HG02938 (cell line): ENCODE results near the gene OBSL1.

Experiments used
- ATAC-seq: cut with Tn5 transposase; IDR thresholded peaks from one replicate; pipeline ENCODE4 v1.9.1; 2021; ENCODE audit warnings: mild to moderate bottlenecking, moderate library complexity; ENCODE audit not compliant: unreplicated experiment

The OBSL1 gene

DNA sequence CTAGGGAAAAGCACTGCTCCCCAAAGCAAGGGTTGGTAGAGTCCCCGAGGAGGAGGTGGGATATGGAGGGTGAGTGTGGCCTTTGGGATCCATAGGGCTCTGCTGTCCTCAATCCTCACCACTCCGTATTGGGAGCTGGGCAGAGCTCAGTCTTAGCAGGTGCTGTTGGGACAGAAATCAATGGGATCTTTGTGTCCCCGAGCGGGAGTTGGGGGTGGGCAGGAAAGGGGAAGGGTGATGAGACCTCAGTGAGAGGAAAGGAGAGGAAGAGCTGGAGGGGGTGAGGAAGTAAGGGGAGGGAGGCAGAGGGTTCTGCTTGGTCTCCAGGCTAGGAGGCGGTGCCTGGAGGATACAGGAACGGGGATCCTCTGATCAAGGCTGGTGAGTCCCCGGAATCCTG lies 54.5 kb downstream of the OBSL1 start:
- no peak for ATAC-seq

DNA sequence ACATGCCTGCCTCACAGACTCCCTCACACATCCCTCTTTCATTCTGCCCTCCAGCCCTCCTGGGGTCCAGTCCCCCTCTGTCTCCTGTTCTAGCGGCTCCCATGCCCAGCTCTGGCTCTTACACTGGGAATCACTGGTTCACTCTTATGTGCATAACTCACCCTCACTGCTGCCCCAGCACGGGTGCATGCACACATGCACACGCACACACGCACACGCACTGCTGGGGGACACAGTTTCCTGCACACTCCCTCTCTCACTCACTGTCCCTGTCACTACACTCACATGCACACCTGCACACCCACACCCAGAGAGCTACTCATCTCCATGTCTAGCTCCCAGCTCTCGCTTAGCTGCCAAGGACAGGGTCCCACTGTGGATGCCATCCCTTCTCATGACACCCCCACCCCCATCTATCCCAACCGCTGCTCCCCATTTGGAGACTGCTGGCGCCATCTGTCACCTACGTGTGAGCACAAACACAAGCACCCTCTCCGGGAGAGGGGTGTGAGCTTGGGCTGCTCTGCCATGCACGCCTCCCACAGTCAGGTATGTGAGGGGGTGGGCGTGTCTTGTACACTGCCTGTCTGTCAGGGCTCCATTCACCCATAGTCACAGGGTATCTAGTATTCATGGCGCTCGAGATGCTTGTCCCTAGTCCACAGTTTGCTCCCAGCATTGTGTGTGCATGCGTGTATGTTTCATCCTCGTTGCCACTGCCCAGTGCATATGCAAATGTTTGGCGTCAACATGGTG lies 55.3 kb downstream of the OBSL1 start:
- ATAC-seq: no peak

DNA sequence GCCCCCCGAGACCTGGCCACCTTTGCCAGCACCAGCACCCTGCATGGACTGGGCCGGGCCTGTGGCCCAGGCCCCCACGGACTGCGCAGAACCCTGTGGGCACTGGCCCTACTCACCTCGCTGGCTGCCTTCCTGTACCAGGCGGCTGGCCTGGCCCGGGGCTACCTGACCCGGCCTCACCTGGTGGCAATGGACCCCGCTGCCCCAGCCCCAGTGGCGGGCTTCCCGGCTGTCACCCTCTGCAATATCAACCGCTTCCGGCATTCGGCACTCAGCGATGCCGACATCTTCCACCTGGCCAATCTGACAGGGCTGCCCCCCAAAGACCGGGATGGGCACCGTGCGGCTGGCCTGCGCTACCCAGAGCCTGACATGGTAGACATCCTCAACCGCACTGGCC lies 56.5 kb downstream of the OBSL1 start:
- no peak for ATAC-seq

DNA sequence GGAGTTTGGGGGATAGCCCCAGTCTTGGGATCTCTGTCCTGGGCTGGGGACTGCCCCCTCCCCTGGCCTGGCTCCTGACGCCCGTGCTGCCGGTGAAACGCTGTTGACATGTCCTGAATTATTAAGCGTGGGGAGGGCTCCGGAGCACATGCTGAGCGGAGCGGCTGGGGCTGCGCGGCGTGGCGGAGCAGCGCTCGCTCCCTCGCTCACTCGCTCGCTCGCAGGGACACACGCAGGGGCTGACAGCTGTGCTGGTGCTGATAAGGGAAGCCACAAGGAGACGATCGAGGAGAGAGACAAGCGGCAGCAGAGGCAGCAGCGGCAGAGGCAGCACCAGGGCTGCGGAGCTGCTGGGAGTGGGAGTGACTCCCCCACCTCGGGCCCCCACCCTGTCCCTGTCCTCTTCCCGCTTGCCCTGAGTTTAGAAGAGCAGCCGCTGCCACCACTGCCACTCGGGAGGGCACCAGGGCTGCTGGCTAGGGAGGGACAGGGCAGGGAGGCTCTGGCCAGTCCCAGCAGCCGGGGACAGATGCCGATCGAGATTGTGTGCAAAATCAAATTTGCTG lies 57.1 kb downstream of the OBSL1 start, which contains the start of gene ASIC4:
Gene ASIC4 (plus strand): TSS at position 287 of the 566 bp plus-strand sequence. CDS start 243 bp downstream, at position 530.
- ATAC-seq: no peak

DNA sequence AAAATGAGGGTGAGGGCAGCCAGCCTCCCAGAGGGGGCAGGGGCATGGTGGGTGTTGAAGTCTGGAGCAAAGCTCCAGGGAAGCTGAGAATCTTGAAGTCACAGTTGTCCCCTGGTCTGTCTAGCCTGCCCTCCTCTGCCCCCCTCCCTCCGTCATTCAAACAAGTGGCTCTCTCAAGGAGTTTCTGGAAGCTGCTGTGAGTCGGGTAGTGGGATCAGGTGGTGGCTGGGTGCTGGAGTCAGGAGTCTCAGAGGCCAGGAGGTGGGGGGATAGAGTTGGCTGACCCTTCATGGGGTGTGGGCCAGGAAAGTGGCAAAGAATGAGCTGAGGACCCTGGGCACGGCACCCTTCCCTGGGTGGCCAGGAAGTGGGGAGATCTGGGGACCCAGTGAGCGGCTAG lies 57.6 kb downstream of the OBSL1 start:
- ATAC-seq: no peak

DNA sequence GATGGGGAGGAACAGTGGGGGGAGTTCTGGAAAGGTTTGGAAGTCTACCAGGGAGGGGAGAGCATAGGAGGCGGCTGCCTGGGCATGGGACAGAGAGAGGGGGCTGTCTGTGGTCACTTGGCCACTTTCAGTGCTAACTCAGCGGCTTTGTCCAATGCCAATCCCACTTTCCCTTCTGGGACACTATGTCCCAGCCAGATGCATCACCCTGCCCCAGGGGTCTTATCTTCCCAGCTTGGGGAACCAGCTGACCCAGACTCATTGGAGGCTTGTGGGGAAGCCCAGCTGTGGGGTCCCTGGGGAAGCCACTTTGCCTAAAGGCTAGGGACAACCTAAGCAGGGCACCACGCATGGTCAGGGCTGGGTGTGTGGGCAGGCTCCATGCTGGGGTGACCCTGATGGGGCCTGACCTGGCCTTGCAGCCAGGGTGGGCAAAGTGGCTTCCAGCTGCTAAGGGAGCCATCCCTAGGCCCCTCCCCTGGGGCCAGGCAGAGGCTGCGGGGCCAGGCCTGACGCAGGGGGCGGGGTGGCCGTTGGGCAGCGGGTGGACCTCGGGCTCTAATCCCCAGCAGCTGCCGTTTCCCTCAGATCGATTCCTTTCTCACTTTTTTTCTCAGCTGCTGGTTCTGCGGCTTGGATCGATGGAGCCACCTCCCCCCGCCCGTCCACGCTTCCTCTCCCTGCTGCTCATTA lies 58.7 kb downstream of the OBSL1 start:
- no peak for ATAC-seq

DNA sequence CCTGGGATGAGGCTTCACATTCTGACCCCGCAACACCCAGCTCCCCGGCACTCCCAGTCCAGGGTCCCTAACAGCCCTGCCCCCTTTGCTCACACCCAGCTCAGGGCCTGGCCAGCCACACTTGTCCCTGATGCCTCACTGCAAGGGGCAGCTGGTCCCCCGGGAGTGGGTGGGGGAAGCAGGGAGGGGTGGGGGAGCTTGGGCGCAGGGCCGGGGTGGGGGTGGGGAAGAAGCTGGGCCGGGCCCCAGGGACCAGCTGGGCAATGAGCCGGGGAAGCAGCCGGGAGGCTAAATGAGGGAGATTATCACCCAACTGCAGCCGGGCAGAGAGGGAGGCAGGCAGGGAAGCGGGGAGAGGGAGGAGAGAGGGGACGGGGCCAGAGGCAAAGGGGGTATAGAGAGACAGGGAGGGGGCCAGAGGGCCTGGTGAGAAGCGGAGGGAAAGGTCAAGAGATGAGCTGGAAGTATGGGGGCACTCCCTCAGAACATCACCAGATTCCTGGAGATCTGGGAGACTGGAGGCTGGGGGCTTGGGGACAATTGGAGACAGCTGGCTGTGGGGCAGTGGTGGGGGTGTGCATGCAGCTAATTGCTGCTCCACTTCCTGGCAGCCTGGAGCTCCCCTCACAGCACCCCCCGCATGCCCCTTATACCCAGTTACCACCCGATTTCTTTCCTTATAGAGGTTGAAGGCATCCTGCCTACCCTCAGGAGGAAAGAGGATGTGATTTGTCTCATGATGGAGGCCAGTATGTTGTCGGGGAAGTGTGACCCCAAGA lies 59.6 kb downstream of the OBSL1 start:
- ATAC-seq: no peak

DNA sequence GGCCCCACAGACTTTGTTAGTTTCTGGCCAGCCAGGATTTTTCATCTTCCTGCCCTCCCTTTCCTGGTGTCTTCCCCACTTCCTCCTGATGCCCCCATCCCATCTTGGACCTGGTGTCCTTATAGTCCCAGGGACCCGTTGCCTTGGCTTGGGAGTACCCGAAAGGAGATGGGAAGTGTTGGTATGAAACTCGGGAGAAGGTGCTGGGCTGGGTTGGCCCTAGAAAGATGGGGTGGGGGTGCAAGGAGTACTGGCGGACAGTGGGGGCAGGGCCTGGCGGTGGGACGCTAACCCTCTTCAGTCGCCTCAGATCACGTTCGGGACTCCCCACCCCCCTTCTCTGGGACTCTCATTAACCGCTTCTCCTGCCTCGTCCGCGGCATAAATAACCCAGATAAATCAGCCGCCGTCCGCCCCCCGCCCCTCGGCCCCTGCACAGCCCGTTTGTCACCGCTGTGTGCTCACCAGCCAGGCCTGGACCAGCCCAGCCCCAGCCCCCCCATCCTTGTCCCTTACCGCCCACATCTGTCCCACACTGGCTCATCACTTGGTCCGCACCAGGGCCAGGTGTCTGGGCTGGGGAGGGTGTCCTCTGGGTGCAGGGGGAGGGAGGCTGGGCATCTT lies 60.7 kb downstream of the OBSL1 start:
- no peak for ATAC-seq

DNA sequence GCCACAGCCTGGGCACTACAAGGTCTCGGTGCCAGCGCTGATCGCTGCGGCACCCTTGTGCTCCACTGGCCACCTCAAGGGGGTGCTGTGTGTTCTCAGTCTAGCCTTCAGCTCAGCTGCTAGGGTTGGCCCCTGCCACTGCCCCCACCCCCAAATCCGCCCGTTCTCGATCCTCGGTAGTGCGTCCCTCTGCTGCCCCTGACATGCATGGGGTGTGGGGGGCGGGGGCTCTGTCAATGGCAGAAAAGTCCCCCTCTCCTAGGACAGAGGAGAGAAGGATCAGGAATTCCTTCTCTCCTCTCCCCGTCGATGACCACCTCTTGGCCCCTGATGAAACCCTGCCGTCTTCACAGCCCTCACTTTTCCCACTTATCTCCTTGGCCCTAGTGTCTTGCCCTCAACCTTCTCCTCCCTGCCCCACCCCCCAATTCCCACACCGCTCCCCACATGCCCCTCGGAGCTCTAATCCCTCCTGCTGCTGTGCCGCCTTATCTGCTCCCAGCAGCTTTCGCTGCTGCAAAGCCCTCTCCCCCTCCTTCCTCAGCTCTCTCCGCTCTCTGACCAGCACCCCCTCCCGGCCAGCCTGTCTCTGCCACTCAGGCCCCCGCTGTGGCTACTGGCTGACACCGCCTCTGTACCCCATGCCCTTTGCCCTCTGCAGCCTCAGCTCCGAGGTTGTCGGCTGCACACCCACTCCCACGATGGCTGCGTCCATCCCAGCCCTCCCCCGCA lies 61.4 kb downstream of the OBSL1 start:
- ATAC-seq: peak; percentile 71

DNA sequence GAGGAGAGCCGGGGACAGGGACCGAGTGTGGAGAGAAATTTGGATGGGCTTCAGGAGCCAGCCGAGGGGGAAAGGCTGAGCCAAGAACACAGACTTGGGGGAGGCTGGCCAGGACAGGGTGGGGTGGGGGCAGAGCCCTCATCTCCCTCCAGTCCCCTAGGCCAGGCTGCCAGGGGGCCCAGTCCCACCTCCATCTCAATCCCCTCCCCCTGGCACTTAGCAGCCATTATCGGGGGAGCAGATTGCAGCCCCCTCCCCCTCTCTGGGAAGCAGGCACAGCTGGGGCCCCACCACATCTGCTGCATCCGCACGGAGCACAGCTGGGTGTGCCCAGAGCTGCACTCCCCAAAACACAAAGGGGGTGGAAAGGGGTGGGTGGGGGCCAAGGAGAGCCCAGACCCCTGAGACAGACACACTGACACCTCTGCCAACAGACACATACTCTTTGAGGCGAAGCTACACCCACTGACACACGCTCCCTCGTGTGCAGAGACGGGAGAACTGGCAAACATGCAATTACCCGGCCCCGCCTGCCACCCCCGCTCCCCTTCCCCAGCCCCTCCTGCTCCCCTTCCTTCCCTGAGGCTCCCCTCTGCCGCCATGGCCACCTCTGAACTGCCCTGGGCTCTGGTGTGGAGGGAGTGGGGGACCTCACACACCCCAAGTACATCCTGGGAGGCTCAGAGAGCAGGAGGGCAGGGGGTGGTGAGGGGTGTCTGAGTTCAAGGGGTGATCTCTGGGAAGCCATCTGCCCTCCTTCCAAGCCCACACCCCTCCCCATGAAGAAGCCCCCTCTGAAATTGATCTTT lies 62.2 kb downstream of the OBSL1 start:
- ATAC-seq: peak; percentile 12

DNA sequence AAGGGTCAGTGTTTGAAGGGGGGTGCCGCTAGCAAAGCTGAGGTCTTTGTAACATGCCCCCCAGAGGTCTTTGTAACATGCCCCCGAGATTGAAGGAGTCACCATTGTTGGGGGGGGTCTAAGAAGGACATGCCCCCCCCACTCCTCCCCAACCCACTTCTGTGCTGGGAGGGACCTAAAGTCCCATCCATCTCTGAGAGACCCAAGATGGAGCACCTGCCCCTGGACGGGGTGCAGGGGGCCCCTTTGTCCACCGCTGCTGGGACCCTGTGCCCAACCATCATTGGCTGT lies 63.0 kb downstream of the OBSL1 start:
- ATAC-seq: no peak

DNA sequence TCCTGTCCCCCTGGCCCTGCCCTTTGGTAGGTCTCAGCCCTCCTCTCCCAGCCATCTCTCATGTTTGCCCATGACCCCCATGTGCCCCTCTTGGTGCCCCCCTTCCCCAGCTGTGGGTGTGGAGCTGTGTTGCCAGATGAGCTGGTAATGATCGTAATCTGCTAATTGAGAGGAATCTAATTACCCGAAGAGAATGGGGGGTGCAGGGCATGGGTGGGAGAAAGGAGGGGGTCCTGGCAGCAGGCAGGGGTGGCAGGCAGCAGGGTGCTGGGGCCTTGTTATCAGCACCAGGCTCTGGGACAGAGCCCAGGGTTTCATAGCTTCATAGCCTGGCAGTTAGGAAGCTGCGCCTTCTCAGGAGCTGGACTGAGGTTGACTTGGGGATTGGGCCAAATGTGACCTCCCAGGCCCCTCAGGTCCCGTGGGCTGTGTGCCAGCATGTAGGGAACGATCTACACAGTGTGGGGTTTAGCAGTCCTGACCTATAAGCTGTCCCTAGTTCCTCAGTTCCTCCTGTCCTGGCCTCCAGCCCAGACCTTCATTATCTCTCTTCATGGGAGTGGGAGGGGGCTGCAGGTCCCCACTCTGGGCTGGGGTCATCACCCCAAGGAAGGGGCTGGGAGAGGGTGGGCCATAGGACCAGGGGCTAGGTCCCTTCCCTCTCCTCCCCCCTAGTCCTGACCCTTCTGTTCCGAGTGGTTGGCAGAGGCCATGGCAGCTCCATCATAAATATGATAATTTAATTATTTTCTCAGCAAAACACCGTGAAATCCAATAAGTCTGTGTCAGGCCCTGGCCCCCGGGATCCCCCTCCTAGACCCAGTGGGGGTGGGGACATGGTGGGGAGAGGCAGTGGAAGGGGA lies 63.5 kb downstream of the OBSL1 start:
- no peak for ATAC-seq

DNA sequence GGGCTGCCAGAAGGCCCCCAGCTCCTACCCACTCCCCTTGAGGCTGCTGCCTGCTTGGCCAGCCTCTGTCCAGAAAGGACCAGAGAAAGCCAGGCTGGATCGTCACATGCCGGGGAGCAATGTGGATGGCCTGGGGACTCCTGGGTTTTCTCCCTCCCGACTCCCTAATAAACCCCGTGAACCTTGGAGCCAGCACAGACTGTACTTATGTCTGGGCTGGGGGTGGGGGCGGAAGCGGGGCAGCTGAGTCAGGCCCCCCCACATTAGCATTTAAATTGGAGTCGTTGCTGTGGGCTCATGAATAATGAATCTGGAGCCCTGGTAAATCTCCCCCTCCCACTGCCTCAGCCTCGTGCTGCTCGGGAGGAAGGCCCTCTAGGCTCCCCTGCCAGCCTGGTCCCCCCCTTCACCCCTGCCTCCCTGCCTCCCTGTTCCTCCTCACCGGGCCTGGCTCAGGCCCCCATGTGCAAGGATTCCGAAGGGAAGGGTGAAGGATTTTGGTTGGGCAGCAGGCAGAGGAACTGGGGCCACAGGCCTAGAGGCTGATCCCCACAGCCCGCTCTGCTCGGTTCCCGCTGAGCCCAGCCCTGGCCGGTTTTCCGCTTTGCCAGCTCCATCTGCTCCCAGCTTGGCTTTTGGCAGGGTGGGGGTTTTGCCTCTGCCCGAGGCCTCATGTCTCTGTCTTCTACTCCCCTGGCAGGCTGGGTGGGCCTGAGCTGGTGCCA lies 64.4 kb downstream of the OBSL1 start:
- no peak for ATAC-seq

DNA sequence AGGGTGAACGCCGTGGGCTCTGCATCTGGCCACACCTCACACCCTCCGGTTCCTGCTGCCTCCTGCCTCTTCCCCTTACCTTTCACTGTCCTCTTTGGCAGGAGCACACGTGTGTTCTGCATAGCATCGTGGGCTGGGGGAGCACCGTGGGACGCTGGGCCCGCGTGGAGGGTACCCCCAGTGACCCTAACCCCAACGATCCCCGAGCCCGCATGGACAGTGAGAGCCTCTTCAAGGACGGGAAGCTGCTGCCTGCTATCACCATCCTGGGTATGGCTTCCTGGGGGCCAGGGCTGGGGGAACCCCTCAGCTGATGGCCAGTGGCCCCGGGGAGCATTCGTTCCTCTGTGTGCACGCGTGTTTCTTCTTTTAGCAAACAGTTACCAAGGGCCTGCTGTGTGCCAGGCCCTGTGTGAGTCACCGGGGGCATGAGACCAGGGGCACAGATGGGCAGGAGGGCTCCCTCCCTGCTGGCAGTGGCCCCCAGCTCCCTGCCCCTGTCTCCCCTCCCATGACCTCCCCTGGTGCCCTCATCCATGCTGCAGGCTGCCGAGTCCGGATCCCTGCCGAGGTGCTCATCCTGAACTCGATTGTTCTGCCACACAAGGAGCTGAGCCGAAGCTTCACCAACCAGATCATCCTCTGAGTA lies 65.1 kb downstream of the OBSL1 start:
- no peak for ATAC-seq

DNA sequence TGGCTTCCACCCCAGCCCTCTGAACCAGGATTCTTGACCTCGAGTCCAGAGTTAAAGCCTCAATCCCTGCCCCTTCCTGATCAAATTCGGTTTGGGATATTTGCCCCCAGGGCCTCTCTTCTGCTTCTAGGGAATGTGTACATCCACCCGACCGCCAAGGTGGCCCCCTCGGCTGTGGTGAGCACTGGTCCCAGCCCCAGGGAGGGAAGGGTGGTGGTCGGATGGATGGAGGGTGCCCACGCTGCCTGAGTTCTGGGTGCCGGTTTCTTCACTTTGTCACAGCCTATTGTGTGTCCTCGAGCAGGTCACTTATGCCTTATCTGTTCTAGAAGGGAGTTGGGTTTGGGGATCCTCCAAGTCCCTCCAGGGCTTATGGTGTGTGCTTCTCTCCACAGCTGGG lies 65.8 kb downstream of the OBSL1 start:
- no peak for ATAC-seq

DNA sequence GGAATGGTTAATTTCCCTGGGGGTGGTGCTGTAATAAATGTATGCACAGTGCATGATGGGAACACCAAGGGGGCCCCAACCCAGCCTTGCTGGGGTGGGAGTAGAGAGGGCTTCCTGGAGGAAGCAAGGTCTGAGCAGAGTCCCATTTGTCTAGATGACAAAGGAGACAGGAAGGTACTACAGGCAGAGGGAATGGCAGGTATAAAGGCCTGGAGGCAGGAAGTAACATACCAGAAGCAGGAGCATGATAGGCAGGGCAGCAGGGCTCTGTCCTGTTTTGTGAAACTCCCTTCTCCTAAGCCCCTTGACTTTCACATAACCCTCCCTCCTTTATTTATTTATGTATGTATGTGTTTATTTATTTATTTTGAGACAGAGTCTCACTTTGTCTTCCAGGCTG lies 68.7 kb downstream of the OBSL1 start:
- no peak for ATAC-seq

DNA sequence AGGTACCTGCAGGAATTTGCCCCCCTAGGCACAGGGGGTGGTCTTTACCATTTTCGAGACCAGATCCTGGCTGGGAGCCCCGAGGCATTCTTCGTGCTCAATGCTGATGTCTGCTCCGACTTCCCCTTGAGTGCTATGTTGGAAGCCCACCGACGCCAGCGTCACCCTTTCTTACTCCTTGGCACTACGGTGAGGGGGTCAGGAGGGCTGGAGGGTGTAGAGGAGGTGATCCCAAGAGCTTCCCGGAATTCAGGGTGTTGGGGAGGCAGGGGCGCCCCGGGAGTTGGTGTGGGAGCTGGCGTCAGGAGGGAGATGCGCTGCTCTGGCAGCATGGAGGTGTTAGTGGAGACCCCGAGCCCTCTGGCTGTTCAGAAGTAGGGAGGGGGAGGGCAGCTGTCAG lies 69.5 kb downstream of the OBSL1 start:
- no peak for ATAC-seq
